WTC11 (cell line): ENCODE results near the gene G3BP2. TPM values are rescaled to one million over a fixed set of nuclear protein-coding genes. Genes with fewer than 3 reads are reported as not detected.

ENCODE experiments used
- ATAC-seq: fragments of 200-7000 bp; cut with Tn5 transposase; 2 replicates; pipeline ENCODE4 v1.10.0; 2021; ENCODE audit warnings: mild to moderate bottlenecking, moderate library complexity
- CTCF ChIA-PET: fragments of 300-600 bp; sonication (Branson Sonifier 250); formaldehyde crosslinking; loops from one replicate; lab custom pipeline; 2021; ENCODE audit warnings: antibody characterized with exemption; lab: Charles Lee
- POLR2A ChIA-PET: fragments of 350-600 bp; sonication (Branson Sonifier 250); formaldehyde crosslinking; loops from one replicate; lab custom pipeline; 2021; ENCODE audit warnings: antibody characterized with exemption; lab: Charles Lee
- DNase-seq: peaks from one replicate; pipeline ENCODE4 v3.0.0; 2021; ENCODE audit warnings: low spot score
- H3K27ac Mint-ChIP-seq: 2 replicates; pipeline ENCODE4 v1.8.0; 2021; ENCODE audit warnings: mixed read lengths
- H3K27me3 Mint-ChIP-seq: 2 replicates; pipeline ENCODE4 v1.8.0; 2021; ENCODE audit warnings: low read depth, mild to moderate bottlenecking, moderate library complexity, mixed read lengths
- H3K36me3 Mint-ChIP-seq: 2 replicates; pipeline ENCODE4 v1.8.0; 2021; ENCODE audit warnings: mixed read lengths
- H3K4me1 Mint-ChIP-seq: 2 replicates; pipeline ENCODE4 v1.8.0; 2022; ENCODE audit warnings: mixed read lengths
- H3K4me3 Mint-ChIP-seq: 2 replicates; pipeline ENCODE4 v1.8.0; 2021; ENCODE audit warnings: mild to moderate bottlenecking, moderate library complexity, mixed read lengths
- H3K9me3 Mint-ChIP-seq: 2 replicates; pipeline ENCODE4 v1.8.0; 2021; ENCODE audit warnings: mixed read lengths
- CTCF ChIP-seq: fragments of 200-600 bp; IDR thresholded peaks from 2 replicates; pipeline ENCODE4 v1.8.0; 2022; ENCODE audit warnings: antibody characterized with exemption
- ETV6 ChIP-seq: sonication (generic); formaldehyde crosslinking; IDR thresholded peaks from 2 replicates; pipeline ENCODE4 v1.8.1; 2022; ENCODE audit warnings: mild to moderate bottlenecking, missing genetic modification reagents
- FOXK1 ChIP-seq: sonication (generic); formaldehyde crosslinking; IDR thresholded peaks from 2 replicates; pipeline ENCODE4 v1.8.0; 2022; ENCODE audit warnings: mild to moderate bottlenecking, moderate library complexity, missing genetic modification reagents
- GTF2I ChIP-seq: fragments of 250-450 bp; sonication (Bioruptor Pico); conservative IDR thresholded peaks from 2 replicates; pipeline ENCODE4 v1.4.0; 2021; ENCODE audit warnings: mild to moderate bottlenecking
- HMGA2 ChIP-seq: fragments of 250-450 bp; sonication (Bioruptor Pico); IDR thresholded peaks from 2 replicates; pipeline ENCODE4 v1.4.0; 2021; ENCODE audit warnings: mild to moderate bottlenecking, moderate library complexity
- KAT7 ChIP-seq: sonication (generic); formaldehyde crosslinking; IDR thresholded peaks from 2 replicates; pipeline ENCODE4 v1.8.1; 2023; ENCODE audit warnings: missing genetic modification reagents, mild to moderate bottlenecking, borderline replicate concordance
- MXD4 ChIP-seq: fragments of 250-450 bp; sonication (Bioruptor Pico); IDR thresholded peaks from 2 replicates; pipeline ENCODE4 v1.8.0; 2021; ENCODE audit warnings: mild to moderate bottlenecking, moderate library complexity, borderline replicate concordance
- NR1H2 ChIP-seq: sonication (generic); formaldehyde crosslinking; IDR thresholded peaks from 2 replicates; pipeline ENCODE4 v1.9.0; 2021; ENCODE audit warnings: mild to moderate bottlenecking, moderate library complexity, missing genetic modification reagents
- SMAD4 ChIP-seq: sonication (generic); formaldehyde crosslinking; IDR thresholded peaks from 2 replicates; pipeline ENCODE4 v1.8.0; 2022; ENCODE audit warnings: mild to moderate bottlenecking, missing genetic modification reagents
- TCF7 ChIP-seq: sonication (generic); formaldehyde crosslinking; IDR thresholded peaks from 2 replicates; pipeline ENCODE4 v1.8.0; 2022; ENCODE audit warnings: mild to moderate bottlenecking, low read depth, missing genetic modification reagents, moderate library complexity
- TEAD1 ChIP-seq: sonication (generic); formaldehyde crosslinking; IDR thresholded peaks from 2 replicates; pipeline ENCODE4 v1.8.0; 2022; ENCODE audit warnings: mild to moderate bottlenecking, missing genetic modification reagents
- TEAD4 ChIP-seq: sonication (generic); formaldehyde crosslinking; IDR thresholded peaks from 2 replicates; pipeline ENCODE4 v1.8.0; 2022; ENCODE audit warnings: mild to moderate bottlenecking, missing genetic modification reagents
- USF2 ChIP-seq: sonication (generic); formaldehyde crosslinking; IDR thresholded peaks from 2 replicates; pipeline ENCODE4 v1.8.1; 2023; ENCODE audit warnings: mild to moderate bottlenecking, missing genetic modification reagents, moderate library complexity
- ZBTB21 ChIP-seq: sonication (generic); formaldehyde crosslinking; IDR thresholded peaks from 2 replicates; pipeline ENCODE4 v1.8.1; 2023; ENCODE audit warnings: mild to moderate bottlenecking, missing genetic modification reagents, borderline replicate concordance
- ZMAT4 ChIP-seq: fragments of 250-450 bp; sonication (Bioruptor Pico); IDR thresholded peaks from 2 replicates; pipeline ENCODE4 v1.9.0; 2021; ENCODE audit warnings: mild to moderate bottlenecking
- ZNF138 ChIP-seq: sonication (generic); formaldehyde crosslinking; conservative IDR thresholded peaks from 2 replicates; pipeline ENCODE4 v1.8.1; 2022; ENCODE audit warnings: mild to moderate bottlenecking, moderate library complexity, missing genetic modification reagents
- total RNA-seq: library from RNA; stranded (reverse); gene quantifications from 3 replicates; pipeline ENCODE4 v1.2.3, GENCODE V29; 2021
- TF ChIP-seq, protein P1 (sequence below): sonication (generic); formaldehyde crosslinking; IDR thresholded peaks from 2 replicates; pipeline ENCODE4 v1.8.1; 2022; ENCODE audit warnings: missing genetic modification reagents, borderline replicate concordance
- TF ChIP-seq, protein P2 (sequence below): sonication (generic); formaldehyde crosslinking; IDR thresholded peaks from 2 replicates; pipeline ENCODE4 v1.8.0; 2023; ENCODE audit warnings: missing genetic modification reagents
- TF ChIP-seq, protein P3 (sequence below): sonication (generic); formaldehyde crosslinking; IDR thresholded peaks from 2 replicates; pipeline ENCODE4 v1.8.1; 2022; ENCODE audit warnings: mild to moderate bottlenecking, missing genetic modification reagents, moderate library complexity, borderline replicate concordance
- TF ChIP-seq, protein P4 (sequence below): fragments of 250-450 bp; sonication (Bioruptor Pico); conservative IDR thresholded peaks from 2 replicates; pipeline ENCODE4 v1.9.0; 2021; ENCODE audit warnings: mild to moderate bottlenecking

Gene G3BP2
- total RNA-seq, 1 experiment from 2014 or later = 284 TPM

GRCh38 chr4:75710246-75710645 lies 37.0 kb upstream of the G3BP2 start:
- ChIA-PET CTCF (interaction anchor here (0.9 to 3.7 kb wide), 4 partner anchors 8 to 42 kb away, joined by 3 to 29 read pairs (median 6); partner anchors contain the start of gene USO1), POLR2A (interaction anchor here (1.1 kb wide), 1 partner anchor 14 kb away, joined by 4 read pairs; the partner anchor contains the start of gene USO1)
- H3K27ac Mint-ChIP-seq = 0 out of 2 replicates have a peak overlapping the region, but pooled peaks have one; percentile 63
- TF ChIP-seq ZMAT4 (CRISPR knock-in tag) = no peak
- no peak for TF ChIP-seq TCF7 (CRISPR knock-in tag)
- no peak for TF ChIP-seq MXD4 (CRISPR knock-in tag)
- no peak for TF ChIP-seq SMAD4 (CRISPR knock-in tag)
- TF ChIP-seq, protein P1, sequence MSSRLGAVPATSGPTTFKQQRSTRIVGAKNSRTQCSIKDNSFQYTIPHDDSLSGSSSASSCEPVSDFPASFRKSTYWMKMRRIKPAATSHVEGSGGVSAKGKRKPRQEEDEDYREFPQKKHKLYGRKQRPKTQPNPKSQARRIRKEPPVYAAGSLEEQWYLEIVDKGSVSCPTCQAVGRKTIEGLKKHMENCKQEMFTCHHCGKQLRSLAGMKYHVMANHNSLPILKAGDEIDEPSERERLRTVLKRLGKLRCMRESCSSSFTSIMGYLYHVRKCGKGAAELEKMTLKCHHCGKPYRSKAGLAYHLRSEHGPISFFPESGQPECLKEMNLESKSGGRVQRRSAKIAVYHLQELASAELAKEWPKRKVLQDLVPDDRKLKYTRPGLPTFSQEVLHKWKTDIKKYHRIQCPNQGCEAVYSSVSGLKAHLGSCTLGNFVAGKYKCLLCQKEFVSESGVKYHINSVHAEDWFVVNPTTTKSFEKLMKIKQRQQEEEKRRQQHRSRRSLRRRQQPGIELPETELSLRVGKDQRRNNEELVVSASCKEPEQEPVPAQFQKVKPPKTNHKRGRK (CRISPR knock-in tag) = no peak
- no peak for TF ChIP-seq TEAD4 (CRISPR knock-in tag)
- TF ChIP-seq, protein P2, sequence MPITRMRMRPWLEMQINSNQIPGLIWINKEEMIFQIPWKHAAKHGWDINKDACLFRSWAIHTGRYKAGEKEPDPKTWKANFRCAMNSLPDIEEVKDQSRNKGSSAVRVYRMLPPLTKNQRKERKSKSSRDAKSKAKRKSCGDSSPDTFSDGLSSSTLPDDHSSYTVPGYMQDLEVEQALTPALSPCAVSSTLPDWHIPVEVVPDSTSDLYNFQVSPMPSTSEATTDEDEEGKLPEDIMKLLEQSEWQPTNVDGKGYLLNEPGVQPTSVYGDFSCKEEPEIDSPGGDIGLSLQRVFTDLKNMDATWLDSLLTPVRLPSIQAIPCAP (CRISPR knock-in tag) = no peak
- TF ChIP-seq FOXK1 = no peak
- TF ChIP-seq GTF2I (CRISPR knock-in tag) = no peak
- H3K9me3 Mint-ChIP-seq = no peaks in the 10 kb centered on the region
- H3K36me3 Mint-ChIP-seq = peaks cover 2% of the 10 kb centered on the region; the same call in 1 of the 2 replicates
- no peak overlapping the region for H3K4me3 Mint-ChIP-seq
- H3K4me1 Mint-ChIP-seq = peaks cover 40% of the 10 kb centered on the region
- H3K27me3 Mint-ChIP-seq = no peaks in the 10 kb centered on the region
- ATAC-seq (no peak), DNase-seq (no peak)

- no peak overlapping the region for H3K4me3 Mint-ChIP-seq
- ChIA-PET POLR2A (no interaction called here), CTCF (interaction anchor here (0.5 to 3.7 kb wide), 9 partner anchors 13 to 130 kb away, joined by 3 to 29 read pairs (median 4); partner anchors contain the start of genes G3BP2 and USO1)
- no peaks in the 10 kb centered on the region for H3K27me3 Mint-ChIP-seq
- H3K27ac Mint-ChIP-seq = peak overlapping the region; percentile 92
- DNase-seq = peak; percentile 23
- H3K9me3 Mint-ChIP-seq = no peaks in the 10 kb centered on the region
- H3K36me3 Mint-ChIP-seq = peaks cover 2% of the 10 kb centered on the region; the same call in 1 of the 2 replicates
- peak; percentile 9 for ATAC-seq
- TF ChIP-seq TEAD1 (CRISPR knock-in tag) (peak; percentile 82; the same call in 1 of the 2 replicates), CTCF (0 out of 2 replicates have a peak, but pooled peaks have one; percentile 17)
- TF ChIP-seq, protein P3, sequence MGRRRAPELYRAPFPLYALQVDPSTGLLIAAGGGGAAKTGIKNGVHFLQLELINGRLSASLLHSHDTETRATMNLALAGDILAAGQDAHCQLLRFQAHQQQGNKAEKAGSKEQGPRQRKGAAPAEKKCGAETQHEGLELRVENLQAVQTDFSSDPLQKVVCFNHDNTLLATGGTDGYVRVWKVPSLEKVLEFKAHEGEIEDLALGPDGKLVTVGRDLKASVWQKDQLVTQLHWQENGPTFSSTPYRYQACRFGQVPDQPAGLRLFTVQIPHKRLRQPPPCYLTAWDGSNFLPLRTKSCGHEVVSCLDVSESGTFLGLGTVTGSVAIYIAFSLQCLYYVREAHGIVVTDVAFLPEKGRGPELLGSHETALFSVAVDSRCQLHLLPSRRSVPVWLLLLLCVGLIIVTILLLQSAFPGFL (CRISPR knock-in tag) = no peak
- H3K4me1 Mint-ChIP-seq = peaks cover 42% of the 10 kb centered on the region
Observed at GRCh38 chr4:75708218-75708691, 35.0 kb upstream of the G3BP2 start.

DNA sequence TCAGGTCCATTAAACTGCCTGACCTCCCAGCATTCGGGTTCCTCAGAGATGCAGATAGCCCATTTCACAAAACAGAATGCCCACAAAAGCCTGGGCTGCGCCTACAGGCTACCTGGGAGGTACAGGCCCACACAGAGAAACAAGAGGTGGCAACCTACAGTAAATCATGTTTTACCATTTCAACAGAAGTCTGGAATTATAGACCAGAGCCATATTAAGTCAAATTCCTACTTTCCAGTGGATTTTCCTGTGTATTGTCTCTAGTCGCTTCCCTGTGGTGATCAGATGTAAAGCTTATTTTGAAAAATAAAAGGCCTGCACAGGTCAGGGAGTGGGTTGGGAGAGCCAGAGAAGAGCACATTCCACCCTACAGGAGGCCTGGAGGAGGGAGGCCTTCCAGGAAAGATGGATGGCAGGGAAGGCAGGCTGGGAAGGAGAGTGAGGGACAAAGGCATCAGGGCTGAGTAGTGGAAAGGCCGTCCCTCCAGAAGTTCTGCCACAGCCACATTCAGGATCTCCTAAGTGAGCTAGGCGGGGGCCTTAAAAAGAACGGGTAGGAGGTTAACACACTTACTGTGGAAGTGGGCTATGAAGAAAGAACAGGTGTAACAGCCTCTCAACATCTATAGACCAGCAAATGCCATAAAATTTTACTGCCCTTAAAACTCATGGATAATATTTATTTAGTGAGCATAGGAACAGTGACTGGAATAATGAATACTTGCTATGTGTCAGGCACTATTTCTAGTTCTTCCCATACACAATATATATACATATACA lies 32.2 kb upstream of the G3BP2 start:
- no peaks in the 10 kb centered on the region for H3K27me3 Mint-ChIP-seq
- no peaks in the 10 kb centered on the region for H3K9me3 Mint-ChIP-seq
- POLR2A ChIA-PET = interaction anchor here (0.5 to 2.1 kb wide), 4 partner anchors 8 to 19 kb away, joined by 3 to 18 read pairs (median 3); partner anchors contain the start of gene USO1
- peaks cover 59% of the 10 kb centered on the region for H3K4me1 Mint-ChIP-seq
- H3K36me3 Mint-ChIP-seq = peaks cover 2% of the 10 kb centered on the region; the same call in 1 of the 2 replicates
- peak; percentile 63 for DNase-seq
- H3K4me3 Mint-ChIP-seq = peak overlapping the region; percentile 32
- CTCF ChIA-PET = interaction anchor here (0.8 to 2.6 kb wide), 8 partner anchors 10 to 51 kb away, joined by 3 to 24 read pairs (median 4); partner anchors contain the start of genes G3BP2 and USO1
- peak overlapping the region; percentile 98 for H3K27ac Mint-ChIP-seq
- ATAC-seq = peak; percentile 89
- TF ChIP-seq USF2 (CRISPR knock-in tag) = 0 out of 2 replicates have a peak, but pooled peaks have one; percentile 10
- no peak for TF ChIP-seq HMGA2 (CRISPR knock-in tag)
- 0 out of 2 replicates have a peak, but pooled peaks have one; percentile 44 for TF ChIP-seq ZBTB21 (CRISPR knock-in tag)
- TF ChIP-seq ZNF138 (CRISPR knock-in tag) = peak; percentile 76; the same call in 1 of the 2 replicates
- TF ChIP-seq KAT7 = no peak
- TF ChIP-seq, protein P4, sequence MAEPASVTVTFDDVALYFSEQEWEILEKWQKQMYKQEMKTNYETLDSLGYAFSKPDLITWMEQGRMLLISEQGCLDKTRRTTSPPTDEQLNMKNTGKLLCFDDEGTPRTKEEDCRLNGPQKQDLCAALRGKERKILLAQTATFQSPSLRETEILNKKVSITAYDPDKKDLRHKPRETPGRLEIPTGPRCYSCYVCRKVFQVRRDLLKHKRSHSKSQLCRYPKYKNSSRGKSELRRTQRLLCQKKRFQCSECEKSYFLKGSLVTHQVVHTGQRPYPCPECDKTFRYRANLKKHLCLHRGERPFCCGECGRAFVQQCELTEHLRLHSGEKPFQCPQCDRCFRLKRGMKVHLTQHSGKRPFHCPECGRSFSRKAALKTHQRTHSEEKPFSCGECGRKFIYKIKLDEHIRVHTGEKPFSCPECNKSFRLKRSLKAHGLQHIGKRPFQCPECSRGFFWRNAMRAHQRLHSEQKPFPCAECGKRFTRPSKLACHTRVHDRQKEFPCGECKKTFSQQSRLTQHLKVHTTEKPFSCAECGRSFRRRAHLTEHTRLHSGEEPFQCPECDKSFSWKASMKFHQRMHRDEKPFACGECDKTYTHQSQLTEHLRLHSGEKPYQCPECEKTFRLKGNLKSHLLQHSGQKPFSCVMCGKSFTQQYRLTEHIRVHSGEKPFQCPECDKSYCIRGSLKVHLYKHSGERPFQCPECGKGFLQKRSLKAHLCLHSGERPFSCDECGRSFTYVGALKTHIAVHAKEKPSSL = no peak
- TF ChIP-seq FOXK1 = no peak
- peak; percentile 76; the same call in 1 of the 2 replicates for TF ChIP-seq TEAD1 (CRISPR knock-in tag)
- TF ChIP-seq ETV6 (CRISPR knock-in tag) = peak; percentile 76; the same call in 1 of the 2 replicates
- TF ChIP-seq NR1H2 (CRISPR knock-in tag) = no peak
- TF ChIP-seq TEAD4 (CRISPR knock-in tag) = no peak
